Brain pericyte (primary cell): ENCODE results near the gene PNCK.
"Not testable (repeated sequence)": the region's sequence is repeated elsewhere in the genome, so short reads cannot be mapped to it uniquely, and the experiment has no call there.

Experiments used
- DNase-seq: peaks from one replicate; pipeline ENCODE4 v3.0.0-alpha.2; 2012; ENCODE audit warnings: low read depth, low spot score

PNCK gene

GRCh38 chrX:153699210-153699783, 25.7 kb upstream of the PNCK start:
- not testable (repeated sequence) for DNase-seq

DNA sequence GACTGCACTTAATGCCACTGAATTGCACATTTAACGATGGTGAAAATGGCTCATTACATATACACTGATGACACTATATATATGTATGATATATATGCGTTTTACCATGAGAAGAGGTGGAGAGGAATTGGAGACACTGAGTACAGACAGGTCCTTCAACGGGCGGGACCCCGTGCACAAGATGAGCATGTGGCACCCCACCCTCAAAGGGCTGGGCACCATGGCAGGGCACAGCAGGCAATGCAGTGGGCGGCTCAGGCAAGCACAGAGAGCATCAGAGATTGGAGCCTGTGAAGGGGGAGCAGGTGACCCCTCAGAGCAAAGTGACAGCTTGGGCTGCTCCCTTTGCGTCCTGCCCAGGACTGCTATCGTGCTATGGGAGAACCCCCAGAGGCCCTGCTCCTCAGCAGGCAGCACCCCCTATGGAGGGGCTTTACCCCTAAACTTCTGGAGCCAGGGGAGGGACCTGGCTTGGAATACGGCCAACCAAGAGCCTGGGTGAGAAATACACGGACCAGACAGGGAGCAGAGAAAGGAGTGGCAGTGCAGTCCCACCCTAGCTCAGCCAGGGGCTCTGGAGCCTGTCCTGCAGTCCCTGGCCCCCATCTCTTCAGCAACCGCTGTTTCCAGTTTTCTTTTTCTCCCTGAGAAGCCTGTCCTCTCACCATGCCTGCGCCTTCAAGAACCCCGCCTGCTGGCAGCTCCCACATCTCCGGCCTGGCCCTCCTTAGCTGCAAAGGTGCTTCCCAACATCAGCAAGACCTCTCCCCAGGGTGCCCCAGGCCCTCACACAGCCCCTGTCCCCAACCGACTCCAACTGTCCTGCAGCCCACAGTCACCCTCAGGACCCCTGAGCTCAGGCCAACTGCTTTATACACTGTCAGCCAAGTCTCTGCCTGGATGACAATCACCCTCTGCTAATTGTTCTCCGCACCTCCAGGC, 24.6 kb upstream of the PNCK start:
- no peak for DNase-seq

DNA sequence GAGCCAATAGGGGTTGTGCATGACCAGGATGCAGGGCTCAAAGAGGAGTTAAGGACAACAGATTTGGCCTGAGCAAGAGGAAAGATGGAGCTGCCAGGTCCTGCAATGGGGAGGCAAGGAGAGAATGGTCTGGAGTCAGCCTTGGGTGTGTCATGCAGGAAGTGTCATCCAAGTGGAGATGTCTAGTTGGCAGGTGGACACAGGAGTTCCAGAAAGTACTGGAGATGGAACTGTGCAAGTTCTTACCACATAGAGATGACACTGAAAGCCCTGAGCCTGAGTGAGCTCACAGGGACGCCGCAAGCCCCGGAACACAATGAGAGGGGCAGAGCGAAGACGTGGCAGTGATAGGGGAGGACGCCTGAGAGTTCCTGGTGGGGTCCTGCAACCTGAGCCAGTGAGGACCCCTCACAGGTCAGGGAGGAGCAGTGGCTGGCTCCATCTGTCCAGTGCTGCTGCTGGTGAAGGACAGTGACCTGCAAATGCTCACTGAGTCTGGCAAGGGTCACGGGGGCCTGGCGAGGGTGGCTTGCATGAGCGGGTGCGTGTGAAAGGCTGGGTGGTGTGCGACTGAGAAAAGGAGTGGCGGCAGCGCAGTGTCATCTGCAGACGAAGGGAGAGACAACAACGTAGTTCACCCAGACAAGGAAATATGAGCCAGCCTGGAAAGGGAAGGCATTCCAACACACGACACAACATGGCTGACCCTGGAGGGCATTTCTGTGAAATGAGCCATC, 23.5 kb upstream of the PNCK start:
- not testable (repeated sequence) for DNase-seq

- not testable (repeated sequence) for DNase-seq
Measured at GRCh38 chrX:153696538-153696937, 22.9 kb upstream of the PNCK start.

DNA sequence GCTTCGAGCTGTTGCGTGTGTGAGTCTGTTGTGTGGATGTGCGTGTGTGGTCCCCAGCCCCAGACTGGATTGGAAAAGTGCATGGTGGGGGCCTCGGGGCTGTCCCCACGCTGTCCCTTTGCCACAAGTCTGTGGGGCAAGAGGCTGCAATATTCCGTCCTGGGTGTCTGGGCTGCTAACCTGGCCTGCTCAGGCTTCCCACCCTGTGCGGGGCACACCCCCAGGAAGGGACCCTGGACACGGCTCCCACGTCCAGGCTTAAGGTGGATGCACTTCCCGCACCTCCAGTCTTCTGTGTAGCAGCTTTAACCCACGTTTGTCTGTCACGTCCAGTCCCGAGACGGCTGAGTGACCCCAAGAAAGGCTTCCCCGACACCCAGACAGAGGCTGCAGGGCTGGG, 22.5 kb upstream of the PNCK start:
- no peak for DNase-seq

DNA sequence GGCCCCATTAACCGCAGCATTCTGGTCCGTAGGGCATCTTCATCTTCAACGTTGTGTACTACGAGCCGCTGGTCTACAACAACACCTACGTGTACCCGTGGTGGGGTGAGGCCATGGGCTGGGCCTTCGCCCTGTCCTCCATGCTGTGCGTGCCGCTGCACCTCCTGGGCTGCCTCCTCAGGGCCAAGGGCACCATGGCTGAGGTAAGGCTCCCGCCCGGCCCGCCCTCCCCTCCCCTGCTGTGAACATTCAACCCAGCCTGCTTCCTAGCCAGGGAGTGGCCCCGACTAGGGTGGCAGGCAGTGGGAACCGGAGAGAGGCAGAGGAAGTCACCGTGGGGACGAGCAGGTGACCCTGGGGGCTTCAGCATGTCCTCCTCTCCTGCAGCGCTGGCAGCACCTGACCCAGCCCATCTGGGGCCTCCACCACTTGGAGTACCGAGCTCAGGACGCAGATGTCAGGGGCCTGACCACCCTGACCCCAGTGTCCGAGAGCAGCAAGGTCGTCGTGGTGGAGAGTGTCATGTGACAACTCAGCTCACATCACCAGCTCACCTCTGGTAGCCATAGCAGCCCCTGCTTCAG, 21.2 kb upstream of the PNCK start:
- no peak for DNase-seq

DNA sequence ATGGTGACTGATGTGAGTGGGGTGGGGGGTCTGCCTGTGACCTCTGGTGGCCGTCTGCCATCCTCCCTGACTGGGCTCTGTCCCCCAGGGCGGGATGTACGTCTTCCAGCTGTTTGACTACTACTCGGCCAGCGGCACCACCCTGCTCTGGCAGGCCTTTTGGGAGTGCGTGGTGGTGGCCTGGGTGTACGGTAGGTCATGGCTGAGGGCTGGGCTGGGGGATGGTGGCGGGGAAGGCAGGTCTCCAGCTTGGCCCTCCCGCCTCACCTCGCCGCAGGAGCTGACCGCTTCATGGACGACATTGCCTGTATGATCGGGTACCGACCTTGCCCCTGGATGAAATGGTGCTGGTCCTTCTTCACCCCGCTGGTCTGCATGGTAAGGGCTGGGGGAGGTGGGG, 20.6 kb upstream of the PNCK start:
- DNase-seq: not testable (repeated sequence)

DNA sequence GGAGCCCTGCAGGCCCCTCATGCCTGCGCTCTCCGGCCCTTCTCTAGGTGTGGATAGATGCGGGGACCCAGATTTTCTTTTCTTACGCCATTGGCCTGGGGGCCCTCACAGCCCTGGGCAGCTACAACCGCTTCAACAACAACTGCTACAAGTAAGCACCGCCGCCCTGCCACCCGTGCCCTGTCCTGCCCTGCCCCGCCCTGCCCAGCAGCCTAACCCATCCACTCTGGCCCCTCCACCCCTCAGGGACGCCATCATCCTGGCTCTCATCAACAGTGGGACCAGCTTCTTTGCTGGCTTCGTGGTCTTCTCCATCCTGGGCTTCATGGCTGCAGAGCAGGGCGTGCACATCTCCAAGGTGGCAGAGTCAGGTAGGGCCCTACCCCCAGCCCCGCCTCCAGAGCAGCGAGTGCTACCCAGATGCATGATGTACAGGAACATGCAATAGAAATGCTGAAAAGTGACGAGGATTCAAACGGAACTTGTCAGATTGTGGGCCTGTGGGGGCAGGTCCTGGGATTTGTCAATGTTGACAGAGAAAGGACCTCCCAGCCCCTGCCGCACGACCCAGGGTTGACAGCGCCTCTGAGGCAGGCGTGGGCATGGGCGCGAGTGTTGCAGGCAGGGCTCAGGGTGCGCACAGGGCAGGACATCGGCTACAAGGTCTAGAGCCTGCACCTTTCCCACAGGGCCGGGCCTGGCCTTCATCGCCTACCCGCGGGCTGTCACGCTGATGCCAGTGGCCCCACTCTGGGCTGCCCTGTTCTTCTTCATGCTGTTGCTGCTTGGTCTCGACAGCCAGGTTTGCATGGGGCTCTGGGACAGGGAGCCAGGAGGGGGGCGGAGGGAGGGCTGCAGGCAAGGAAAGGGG, 19.8 kb upstream of the PNCK start:
- no peak for DNase-seq

DNA sequence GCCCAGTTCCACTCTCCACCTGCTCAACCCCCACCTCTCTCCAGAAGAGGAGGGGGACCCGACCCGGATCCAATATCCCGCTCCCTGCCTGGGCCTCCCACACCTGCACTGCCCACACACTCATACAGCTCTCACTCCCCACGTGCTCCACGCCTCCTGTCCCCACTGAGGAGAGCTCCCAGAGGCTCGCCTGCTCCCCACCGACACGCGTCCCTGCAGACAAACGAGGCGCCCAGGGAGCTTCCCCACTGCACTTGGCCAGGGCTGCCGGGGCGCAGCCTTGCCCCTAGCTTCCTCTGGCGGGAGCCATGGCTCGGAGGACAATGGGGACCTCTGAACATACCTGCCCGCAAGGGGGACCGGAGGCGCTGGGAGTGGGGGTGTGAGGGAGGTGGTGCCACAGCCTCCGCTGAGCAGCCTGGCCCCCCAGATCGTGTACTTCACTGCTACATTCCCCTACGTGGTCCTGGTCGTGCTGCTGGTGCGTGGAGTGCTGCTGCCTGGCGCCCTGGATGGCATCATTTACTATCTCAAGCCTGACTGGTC, 19.1 kb upstream of the PNCK start:
- no peak for DNase-seq

GRCh38 chrX:153692003-153692402, 18.4 kb upstream of the PNCK start:
- no peak for DNase-seq

DNA sequence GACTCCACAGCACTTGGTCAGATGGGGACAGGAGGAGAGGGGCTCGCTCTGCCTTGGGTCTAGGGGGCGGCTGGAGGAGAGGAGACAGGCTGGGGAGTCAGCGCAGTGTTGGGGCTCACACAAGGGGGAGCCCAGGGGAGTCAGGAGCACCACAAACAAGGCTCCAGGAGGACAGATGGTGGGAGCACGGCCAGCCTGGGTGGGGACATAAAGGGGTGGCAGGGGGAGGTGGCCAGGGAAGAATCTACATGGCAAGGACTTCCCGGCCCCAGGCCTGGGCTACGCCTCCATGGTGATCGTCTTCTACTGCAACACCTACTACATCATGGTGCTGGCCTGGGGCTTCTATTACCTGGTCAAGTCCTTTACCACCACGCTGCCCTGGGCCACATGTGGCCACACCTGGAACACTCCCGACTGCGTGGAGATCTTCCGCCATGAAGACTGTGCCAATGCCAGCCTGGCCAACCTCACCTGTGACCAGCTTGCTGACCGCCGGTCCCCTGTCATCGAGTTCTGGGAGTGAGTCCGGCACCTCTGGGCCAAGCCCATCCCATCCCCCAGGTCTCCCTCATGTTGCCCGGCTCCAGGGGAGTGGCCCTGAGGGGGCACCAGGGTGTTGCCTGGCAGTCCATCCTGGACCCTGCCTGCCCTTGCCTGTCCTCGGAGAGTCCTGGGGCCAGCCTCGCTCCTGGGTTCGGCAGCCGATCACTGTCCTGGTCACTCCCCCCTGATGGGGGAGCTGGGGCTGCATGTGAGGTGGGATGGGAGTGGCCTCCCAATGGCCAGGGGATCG, 17.6 kb upstream of the PNCK start:
- DNase-seq: not testable (repeated sequence)

DNA sequence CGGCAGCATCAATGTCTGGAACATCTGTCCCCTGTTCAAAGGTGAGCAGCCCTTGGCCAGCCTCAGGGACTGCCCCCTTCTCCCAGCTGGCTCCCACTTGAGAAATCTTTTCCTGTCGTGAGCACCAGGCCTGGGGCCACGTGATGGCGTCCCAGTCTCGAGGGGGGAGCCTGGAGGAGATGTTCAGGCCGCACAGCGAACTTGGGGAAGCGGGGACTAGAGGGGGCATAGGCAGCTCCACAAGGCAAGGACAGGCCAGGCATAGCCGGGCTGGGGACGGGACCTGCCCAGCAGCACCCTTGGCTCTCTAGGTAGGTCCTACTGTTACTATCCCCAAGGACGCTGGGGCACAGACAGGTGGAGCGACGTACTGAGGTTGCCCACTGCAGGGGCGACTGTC, 16.9 kb upstream of the PNCK start:
- DNase-seq: no peak

- no peak for DNase-seq
Measured at GRCh38 chrX:153689654-153690465, 16.2 kb upstream of the PNCK start.

DNA sequence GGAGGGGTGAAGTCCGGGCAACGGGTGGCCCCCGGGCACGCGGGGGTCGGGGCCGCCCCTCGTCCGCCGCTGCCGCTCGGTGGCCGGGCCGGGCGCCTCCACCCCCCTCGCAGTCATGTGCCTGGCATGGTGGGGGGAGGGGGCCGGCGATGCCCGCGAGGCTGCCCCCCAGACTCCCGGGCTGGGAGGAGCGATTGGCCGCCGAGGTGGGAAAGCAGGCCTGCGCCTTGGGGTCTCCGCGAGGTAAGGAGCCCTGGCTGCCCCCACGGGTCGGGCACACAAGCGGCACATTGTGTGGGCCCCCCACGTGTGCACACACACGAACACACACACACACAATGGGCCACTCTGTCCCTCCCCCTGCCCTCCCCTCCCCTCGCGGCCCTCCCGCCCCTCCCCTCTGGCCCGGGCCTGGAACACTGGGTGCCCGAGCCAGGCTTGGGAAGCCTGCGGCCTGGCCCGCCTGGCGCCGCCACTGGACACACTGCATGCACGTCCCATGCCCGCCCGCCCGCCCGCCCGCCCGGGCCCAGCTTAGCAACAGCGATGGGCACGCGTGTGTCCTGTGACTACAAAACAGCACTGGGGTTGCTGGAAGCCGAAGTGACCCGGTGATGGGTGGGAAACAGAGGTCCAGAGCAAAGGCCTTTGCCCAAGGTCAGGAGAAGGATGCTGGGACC, 15.4 kb upstream of the PNCK start:
- no peak for DNase-seq

DNA sequence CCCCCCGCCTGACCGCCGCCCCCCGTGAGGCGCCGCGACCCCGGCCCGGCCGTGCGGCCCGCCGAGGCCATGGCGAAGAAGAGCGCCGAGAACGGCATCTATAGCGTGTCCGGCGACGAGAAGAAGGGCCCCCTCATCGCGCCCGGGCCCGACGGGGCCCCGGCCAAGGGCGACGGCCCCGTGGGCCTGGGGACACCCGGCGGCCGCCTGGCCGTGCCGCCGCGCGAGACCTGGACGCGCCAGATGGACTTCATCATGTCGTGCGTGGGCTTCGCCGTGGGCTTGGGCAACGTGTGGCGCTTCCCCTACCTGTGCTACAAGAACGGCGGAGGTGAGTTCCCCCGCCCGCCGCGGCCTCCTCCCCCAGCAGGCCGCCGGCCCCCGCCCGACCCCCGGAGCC, 14.9 kb upstream of the PNCK start:
- DNase-seq: no peak

GRCh38 chrX:153688071-153688470, 14.5 kb upstream of the PNCK start:
- no peak for DNase-seq

GRCh38 chrX:153687121-153688039, 13.8 kb upstream of the PNCK start, which contains the start of gene SLC6A8:
Gene SLC6A8, plus strand, starts transcription at chrX:153687926. Its CDS starts 649 bp downstream, at chrX:153688575.
- DNase-seq: no peak
